DMS79 (cell line): Measurements from ENCODE around the gene THAP2.

ENCODE experiments used
- DNase-seq: peaks from one replicate; lab custom pipeline; 2025; lab: John Stamatoyannopoulos, UW

The THAP2 gene

GRCh38 chr12:71703206-71703605 is 39.1 kb downstream of the THAP2 start:
- no peak for DNase-seq

GRCh38 chr12:71704920-71705319 is 40.8 kb downstream of the THAP2 start:
- DNase-seq: peak; percentile 62

- no peak for DNase-seq
These were observed 44.6 kb downstream of the THAP2 start for GRCh38 chr12:71708658-71709057.

GRCh38 chr12:71710276-71711125 is 46.4 kb downstream of the THAP2 start:
- no peak for DNase-seq

- DNase-seq: no peak
These were observed 54.5 kb downstream of the THAP2 start for GRCh38 chr12:71718611-71719010.

- DNase-seq: no peak
These were observed 55.7 kb downstream of the THAP2 start for GRCh38 chr12:71719647-71720370.

GRCh38 chr12:71721783-71722505 is 57.8 kb downstream of the THAP2 start:
- DNase-seq: no peak

GRCh38 chr12:71725011-71725410 is 60.9 kb downstream of the THAP2 start:
- DNase-seq: no peak

GRCh38 chr12:71726548-71726947 is 62.4 kb downstream of the THAP2 start:
- DNase-seq: no peak

GRCh38 chr12:71727958-71728357 is 63.9 kb downstream of the THAP2 start:
- DNase-seq: no peak
